IMR-90 (cell line): ENCODE data around the gene TKTL2. TPM values are rescaled to one million over a fixed set of nuclear protein-coding genes. Genes with fewer than 3 reads are reported as not detected.

Experiments used
- ATAC-seq: fragments of 200-7000 bp; cut with Tn5 transposase; 2 replicates; pipeline ENCODE4 v1.9.1; 2020; ENCODE audit warnings: low read depth, mild to moderate bottlenecking, moderate library complexity
- BruUV-seq: library from RNA; stranded (reverse); fragments of 400-500 nt; replicated peaks from 2 replicates; lab custom pipeline; 2021; lab: Mats Ljungman, UMichigan
- CTCF ChIA-PET: fragments of 300-600 bp; formaldehyde crosslinking; extraction: SDS; loops from one replicate; lab custom pipeline; 2021; ENCODE audit warnings: antibody characterized with exemption; lab: Yijun Ruan, JAX
- POLR2A ChIA-PET: fragments of 300-600 bp; sonication (Branson Sonifier 250); formaldehyde crosslinking; loops from one replicate; lab custom pipeline; 2022; ENCODE audit warnings: antibody characterized with exemption; ENCODE audit not compliant: unreplicated experiment; lab: Charles Lee
- DNase-seq: peaks from one replicate; pipeline ENCODE4 v3.0.0; 2013
- H2AFZ ChIP-seq: replicated peaks from 2 replicates; pipeline ENCODE3; 2013; ENCODE audit warnings: low read length, mild to moderate bottlenecking; ENCODE audit not compliant: poor library complexity
- H2AK5ac ChIP-seq: 2 replicates; pipeline ENCODE4 v1.6.1; 2013; ENCODE audit warnings: low read depth, low read length, inconsistent platforms
- H2AK9ac ChIP-seq: replicated peaks from 2 replicates; pipeline ENCODE3; 2013; ENCODE audit warnings: mild to moderate bottlenecking, low read depth, low read length, moderate library complexity; ENCODE audit not compliant: poor library complexity
- H2BK120ac ChIP-seq: 2 replicates; pipeline ENCODE4 v1.6.1; 2013; ENCODE audit warnings: low read depth, low read length, inconsistent platforms
- H2BK15ac ChIP-seq: 3 replicates; pipeline ENCODE4 v1.6.1; 2013; ENCODE audit warnings: low read depth, low read length, inconsistent platforms
- H2BK20ac ChIP-seq: 2 replicates; pipeline ENCODE4 v1.6.1; 2013; ENCODE audit warnings: low read depth, mild to moderate bottlenecking, inconsistent platforms, low read length, moderate library complexity
- H2BK5ac ChIP-seq: 2 replicates; pipeline ENCODE4 v1.6.1; 2013; ENCODE audit warnings: mild to moderate bottlenecking, low read depth, low read length, inconsistent platforms; ENCODE audit not compliant: poor library complexity, severe bottlenecking
- H3K14ac ChIP-seq: replicated peaks from 2 replicates; pipeline ENCODE4 v1.6.1; 2013; ENCODE audit warnings: low read depth, low read length, inconsistent platforms
- H3K18ac ChIP-seq: 2 replicates; pipeline ENCODE4 v1.6.1; 2013; ENCODE audit warnings: low read depth, low read length, control low read depth
- H3K23ac ChIP-seq: 2 replicates; pipeline ENCODE4 v1.6.1; 2013; ENCODE audit warnings: low read depth, low read length, inconsistent platforms
- H3K27ac ChIP-seq: 2 replicates; pipeline ENCODE4 v1.5.1; 2013; ENCODE audit warnings: mild to moderate bottlenecking, control low read depth, low read length; ENCODE audit not compliant: insufficient read depth
- H3K27me3 ChIP-seq: 2 replicates; pipeline ENCODE4 v1.6.1; 2013; ENCODE audit warnings: low read length; ENCODE audit not compliant: control insufficient read depth, insufficient read depth
- H3K36me3 ChIP-seq: 2 replicates; pipeline ENCODE4 v1.6.1; 2013; ENCODE audit warnings: low read length, mixed read lengths; ENCODE audit not compliant: control insufficient read depth, insufficient read depth
- H3K4ac ChIP-seq: 2 replicates; pipeline ENCODE4 v1.6.1; 2013; ENCODE audit warnings: low read depth, low read length, inconsistent platforms
- H3K4me1 ChIP-seq: 2 replicates; pipeline ENCODE4 v1.6.1; 2013; ENCODE audit warnings: low read length, mixed read lengths; ENCODE audit not compliant: control insufficient read depth, insufficient read depth
- H3K4me2 ChIP-seq: 2 replicates; pipeline ENCODE4 v1.6.1; 2013; ENCODE audit warnings: low read depth, mild to moderate bottlenecking, control low read depth, low read length, moderate library complexity
- H3K4me3 ChIP-seq: 2 replicates; pipeline ENCODE4 v1.5.1; 2013; ENCODE audit warnings: low read depth, mild to moderate bottlenecking, control low read depth, low read length, moderate library complexity; ENCODE audit not compliant: insufficient read depth
- H3K56ac ChIP-seq: 2 replicates; pipeline ENCODE4 v1.6.1; 2013; ENCODE audit warnings: low read length, inconsistent platforms; ENCODE audit not compliant: insufficient read depth; ENCODE audit errors: extremely low read depth
- H3K79me1 ChIP-seq, 2 experiments: 2 replicates each; pipeline ENCODE4 v1.6.1; 2013; ENCODE audit warnings: low read length in 2 of 2, inconsistent platforms in 1 of 2, low read depth in 1 of 2
- H3K9ac ChIP-seq: 2 replicates; pipeline ENCODE4 v1.6.1; 2013; ENCODE audit warnings: low read depth, low read length, control low read depth
- H3K9me1 ChIP-seq: 2 replicates; pipeline ENCODE4 v1.6.1; 2013; ENCODE audit warnings: low read length, inconsistent platforms; ENCODE audit not compliant: insufficient read depth
- H3K9me3 ChIP-seq: 2 replicates; pipeline ENCODE4 v1.6.1; 2013; ENCODE audit warnings: low read length; ENCODE audit not compliant: control insufficient read depth, insufficient read depth
- H4K20me1 ChIP-seq: 2 replicates; pipeline ENCODE4 v1.6.1; 2013; ENCODE audit warnings: low read length, inconsistent platforms; ENCODE audit not compliant: insufficient read depth
- H4K5ac ChIP-seq: 2 replicates; pipeline ENCODE4 v1.6.1; 2013; ENCODE audit warnings: mild to moderate bottlenecking, low read depth, low read length, control low read depth
- H4K8ac ChIP-seq, 2 experiments: 2 replicates each; pipeline ENCODE4 v1.6.1; 2013; ENCODE audit warnings: low read depth in 2 of 2, low read length in 2 of 2, control low read depth in 1 of 2, inconsistent platforms in 1 of 2
- H4K91ac ChIP-seq: 2 replicates; pipeline ENCODE4 v1.6.1; 2013; ENCODE audit warnings: low read depth, low read length, inconsistent platforms; ENCODE audit not compliant: insufficient read depth
- CEBPB ChIP-seq: IDR thresholded peaks from 2 replicates; pipeline ENCODE4 v1.6.1; 2012; ENCODE audit warnings: low read depth, low read length, improper control_type of control experiment
- CHD1 ChIP-seq: IDR thresholded peaks from 2 replicates; pipeline ENCODE4 v1.6.1; 2012; ENCODE audit warnings: low read depth, low read length, improper control_type of control experiment
- CTCF ChIP-seq: conservative IDR thresholded peaks from 2 replicates; pipeline ENCODE4 v1.5.1; 2012; ENCODE audit warnings: mild to moderate bottlenecking, low read depth, low read length, improper control_type of control experiment
- ELK1 ChIP-seq: fragments of 150-350 bp; IDR thresholded peaks from 2 replicates; pipeline ENCODE4 v1.6.1; 2016; ENCODE audit warnings: low read depth, mild to moderate bottlenecking, low read length, moderate library complexity, borderline replicate concordance
- FOS ChIP-seq: fragments of 150-350 bp; IDR thresholded peaks from 2 replicates; pipeline ENCODE4 v1.6.1; 2016; ENCODE audit warnings: low read depth, low read length
- MAFK ChIP-seq: IDR thresholded peaks from 2 replicates; pipeline ENCODE4 v1.6.1; 2012; ENCODE audit warnings: low read depth, low read length, improper control_type of control experiment
- MAZ ChIP-seq: IDR thresholded peaks from 2 replicates; pipeline ENCODE4 v1.6.1; 2012; ENCODE audit warnings: low read depth, mild to moderate bottlenecking, low read length, improper control_type of control experiment, moderate library complexity, borderline replicate concordance
- MXI1 ChIP-seq: IDR thresholded peaks from 2 replicates; pipeline ENCODE4 v1.6.1; 2012; ENCODE audit warnings: low read depth, mild to moderate bottlenecking, low read length, moderate library complexity, borderline replicate concordance
- POLR2A ChIP-seq: IDR thresholded peaks from 2 replicates; pipeline ENCODE4 v1.6.1; 2012; ENCODE audit warnings: mild to moderate bottlenecking, low read depth, low read length
- RAD21 ChIP-seq: IDR thresholded peaks from 2 replicates; pipeline ENCODE4 v1.6.1; 2012; ENCODE audit warnings: low read length, improper control_type of control experiment
- RCOR1 ChIP-seq: IDR thresholded peaks from 2 replicates; pipeline ENCODE4 v1.6.1; 2012; ENCODE audit warnings: mild to moderate bottlenecking, low read length, improper control_type of control experiment; ENCODE audit not compliant: insufficient replicate concordance
- RFX5 ChIP-seq: IDR thresholded peaks from 2 replicates; pipeline ENCODE4 v1.8.0; 2012; ENCODE audit warnings: low read depth, mild to moderate bottlenecking, low read length, moderate library complexity
- SMC3 ChIP-seq: fragments of 150-350 bp; IDR thresholded peaks from 2 replicates; pipeline ENCODE4 v1.6.1; 2016; ENCODE audit warnings: low read depth, mild to moderate bottlenecking, antibody characterized with exemption, low read length, moderate library complexity
- USF2 ChIP-seq: fragments of 150-350 bp; IDR thresholded peaks from 2 replicates; pipeline ENCODE4 v1.6.1; 2017; ENCODE audit warnings: mild to moderate bottlenecking, antibody characterized with exemption, low read length, low read depth
- WGBS, 2 experiments: methylation state at CpG; one replicate each; pipeline versions ENCODE4 v1.1.5 to v1.1.7; 2013; ENCODE audit warnings: missing lambda C conversion rate in 2 of 2; ENCODE audit not compliant: insufficient read length in 1 of 2; ENCODE audit errors: extremely low coverage in 2 of 2; 5-methylcytosine and 5-hydroxymethylcytosine counted together
- dilution Hi-C: fragments of 300-500 bp; cut with HindIII; formaldehyde crosslinking; loops from one replicate; pipeline ENCODE4 v1.14.3; 2018; ENCODE audit warnings: low sequenced_read_pairs; ENCODE audit not compliant: unreplicated experiment
- in situ Hi-C: fragments of 300-500 bp; cut with MboI; formaldehyde crosslinking; loops from 3 replicates; pipeline ENCODE4 v1.14.3; 2019; ENCODE audit warnings: low sequenced_read_pairs, inconsistent platforms, mixed read lengths
- intact Hi-C: fragments of 100-400 bp; cut with micrococcal nuclease; formaldehyde crosslinking; loops from 2 replicates; pipeline ENCODE4 v1.10.0; 2022
- polyA plus RNA-seq, 3 experiments: library from polyadenylated mRNA; depleted of rRNA; stranded (reverse); fragments of >200 nt; gene quantifications; 2 replicates each; pipeline ENCODE4 v1.2.3, GENCODE V29; 2012; ENCODE audit warnings: low replicate concordance in 1 of 3
- total RNA-seq: library from RNA; depleted of rRNA; stranded (reverse); fragments of >200 nt; gene quantifications from 2 replicates; pipeline ENCODE4 v1.2.3, GENCODE V29; 2012

The TKTL2 gene
- total and polyA plus RNA-seq, 2 of the 4 experiments (the other 2 are of a cell fraction): not detected

GRCh38 chr4:163493643-163494359 lies 20.2 kb upstream of the TKTL2 start:
- no peak; the same call in 1 of the 2 replicates for ATAC-seq
- ChIA-PET POLR2A (interaction anchor here (0.6 to 1.2 kb wide), 5 partner anchors 29 to 996 kb away, joined by 3 to 5 read pairs (median 3); no protein-coding TSS in a partner anchor), CTCF (interaction anchor here (1.0 to 1.5 kb wide), 2 partner anchors 34 to 55 kb away, joined by 3 to 6 read pairs; no protein-coding TSS in a partner anchor)
- H3K23ac ChIP-seq: no peak overlapping the region
- dilution Hi-C loops (no loop called here), intact Hi-C loops (no loop called here), in situ Hi-C loops (no loop called here)
- no TSS peak for BruUV-seq
- H2BK5ac ChIP-seq: peak overlapping the region; percentile 9
- peak overlapping the region; percentile 71 for H3K27ac ChIP-seq
- H2AK5ac ChIP-seq: no peak overlapping the region
- peak overlapping the region; percentile 90 for H2AFZ ChIP-seq
- H4K91ac ChIP-seq: peak overlapping the region; percentile 12; the same call in 1 of the 2 replicates
- peaks cover 3% of the 10 kb centered on the region; the same call in 1 of the 2 replicates for H4K20me1 ChIP-seq
- no peaks in the 10 kb centered on the region for H3K4me1 ChIP-seq
- no peaks in the 10 kb centered on the region for H3K9me1 ChIP-seq
- H3K14ac ChIP-seq: peak overlapping the region; percentile 47
- H2BK20ac ChIP-seq: no peak overlapping the region
- peak overlapping the region; percentile 53 for H2AK9ac ChIP-seq
- peak overlapping the region; percentile 68 for H4K5ac ChIP-seq
- H3K9ac ChIP-seq: peak overlapping the region; percentile 59
- peak overlapping the region; percentile 79 to 87 for H4K8ac ChIP-seq
- peaks cover 0 to 6% of the 10 kb centered on the region in 2 experiments; a peak in 2 of 4 replicates for H3K79me1 ChIP-seq
- no peak overlapping the region for H2BK15ac ChIP-seq
- no peaks in the 10 kb centered on the region for H3K36me3 ChIP-seq
- peak overlapping the region; percentile 62 for H3K4me2 ChIP-seq
- no peaks in the 10 kb centered on the region for H3K27me3 ChIP-seq
- H3K4me3 ChIP-seq: peak overlapping the region; percentile 79
- peak overlapping the region; percentile 57; the same call in 1 of the 2 replicates for H3K4ac ChIP-seq
- H3K18ac ChIP-seq: peak overlapping the region; percentile 13; the same call in 1 of the 2 replicates
- WGBS, 2 experiments: 6% methylated on average over 6 of the region's 28 CpGs; no CpG with 5 or more reads in 1 of the 2 experiments
- no peak overlapping the region for H2BK120ac ChIP-seq
- no peak overlapping the region for H3K56ac ChIP-seq
- no peak for DNase-seq
- no peaks in the 10 kb centered on the region for H3K9me3 ChIP-seq
- no peak for TF ChIP-seq RAD21
- no peak for TF ChIP-seq CHD1
- TF ChIP-seq SMC3: no peak
- TF ChIP-seq MAZ: no peak
- no peak for TF ChIP-seq USF2
- TF ChIP-seq MXI1: no peak
- TF ChIP-seq CEBPB: no peak
- TF ChIP-seq POLR2A: no peak
- TF ChIP-seq ELK1: no peak
- TF ChIP-seq MAFK: no peak
- no peak for TF ChIP-seq CTCF
- no peak for TF ChIP-seq FOS
- TF ChIP-seq RCOR1: no peak
- TF ChIP-seq RFX5: no peak
